Gastroesophageal sphincter (tissue), 4 donors: Measurements from ENCODE around the gene MAP3K20. TPM values are rescaled to one million over a fixed set of nuclear protein-coding genes. Genes with fewer than 3 reads are reported as not detected.
"Not testable (repeated sequence)": the region's sequence is repeated elsewhere in the genome, so short reads cannot be mapped to it uniquely, and the experiment has no call there.

Experiments
- ATAC-seq: fragments of 150-250 bp; one replicate; pipeline ENCODE4 v1.9.1; 2016; ENCODE audit warnings: mild to moderate bottlenecking, moderate library complexity
- H3K27ac ChIP-seq, 4 donors: fragments of 200-600 bp; sonication (generic) in 3 of 4; 1 replicate in 3 of 4; 2 replicates in 1 of 4; pipeline ENCODE4 v1.5.1; 2016 to 2019
- H3K27me3 ChIP-seq: fragments of 200-600 bp; sonication (generic); one replicate; pipeline ENCODE4 v1.5.1; 2019
- H3K36me3 ChIP-seq, 2 donors: fragments of 200-600 bp; sonication (generic); one replicate each; pipeline ENCODE4 v1.5.1; 2019; ENCODE audit warnings: control low read depth in 1 of 2
- H3K4me1 ChIP-seq, 3 donors: fragments of 200-600 bp; sonication (generic); 1 replicate in 2 of 3; 2 replicates in 1 of 3; pipeline ENCODE4 v1.5.1; 2016 to 2019; ENCODE audit warnings: control low read depth in 2 of 3
- H3K4me3 ChIP-seq, 2 donors: fragments of 200-600 bp; sonication (generic); one replicate each; pipeline ENCODE4 v1.5.1; 2019; ENCODE audit warnings: mild to moderate bottlenecking in 1 of 2, moderate library complexity in 1 of 2
- H3K9me3 ChIP-seq, 3 donors: fragments of 200-600 bp; sonication (generic); one replicate each; pipeline ENCODE4 v1.5.1; 2017 to 2019; ENCODE audit warnings: control low read depth in 2 of 3
- CTCF ChIP-seq, 4 experiments: fragments of 200-600 bp in 2 of 4; fragments of 450-650 bp in 2 of 4; sonication (generic) in 1 of 4; IDR thresholded peaks; one replicate each; pipeline ENCODE4 v1.5.1; 2017 to 2019; ENCODE audit warnings: antibody characterized with exemption in 4 of 4, mild to moderate bottlenecking in 2 of 4, moderate library complexity in 2 of 4
- EP300 ChIP-seq: sonication (generic); formaldehyde crosslinking; IDR thresholded peaks from one replicate; pipeline ENCODE4 v1.6.1; 2017; ENCODE audit warnings: antibody characterized with exemption, mild to moderate bottlenecking
- POLR2A ChIP-seq, 2 donors: fragments of 450-650 bp; IDR thresholded peaks; one replicate each; pipeline ENCODE4 v1.6.1; 2017; ENCODE audit warnings: antibody characterized with exemption in 2 of 2, mild to moderate bottlenecking in 2 of 2, moderate library complexity in 1 of 2
- POLR2AphosphoS5 ChIP-seq: sonication (generic); formaldehyde crosslinking; IDR thresholded peaks from one replicate; pipeline ENCODE4 v1.6.1; 2017; ENCODE audit warnings: antibody characterized with exemption
- WGBS, 2 donors: methylation state at CpG; one replicate each; pipeline ENCODE4 v1.1.5; 2018; ENCODE audit warnings: low coverage in 1 of 2; 5-methylcytosine and 5-hydroxymethylcytosine counted together
- total RNA-seq, 4 donors: library from RNA; depleted of rRNA; stranded (reverse); fragments of >200 nt; gene quantifications; one replicate each; pipeline ENCODE4 v1.1.0, GENCODE V29; 2016

Gene MAP3K20
- total RNA-seq, 4 donors from 2014 or later: 318 to 496 (median 327) TPM

GRCh38 chr2:173251225-173251624 lies 175.6 kb downstream of the MAP3K20 start:
- WGBS, 2 donors: 85% methylated on average over 2 of the region's 2 CpGs; no CpG with 5 or more reads in 1 of the 2 donors
- TF ChIP-seq CTCF (IDR thresholded peaks at IDR 0.05) (no peak), POLR2A (IDR thresholded peaks at IDR 0.05) (no peak), POLR2AphosphoS5 (no peak), EP300 (no peak)
- peaks cover 0 to 12% (median 0%) of the 10 kb centered on the region in 3 donors for H3K4me1 ChIP-seq
- no peak overlapping the region for H3K27ac ChIP-seq
- H3K36me3 ChIP-seq: peaks cover 0 to 19% of the 10 kb centered on the region in 2 donors
- H3K4me3 ChIP-seq: no peak overlapping the region
- no peaks in the 10 kb centered on the region for H3K27me3 ChIP-seq
- H3K9me3 ChIP-seq: no peaks in the 10 kb centered on the region
- ATAC-seq: no peak

- no peaks in the 10 kb centered on the region for H3K27me3 ChIP-seq
- H3K4me1 ChIP-seq: peaks cover 0 to 12% (median 0%) of the 10 kb centered on the region in 3 donors
- TF ChIP-seq EP300 (no peak), CTCF (IDR thresholded peaks at IDR 0.05) (no peak), POLR2AphosphoS5 (no peak), POLR2A (IDR thresholded peaks at IDR 0.05) (no peak)
- H3K36me3 ChIP-seq: peaks cover 0 to 19% of the 10 kb centered on the region in 2 donors
- 80 to 83% methylated on average over 2 to 5 of the region's 5 CpGs for WGBS, 2 donors
- peak overlapping the region in 1 of 4 donors; percentile 23 for H3K27ac ChIP-seq
- no peak overlapping the region for H3K4me3 ChIP-seq
- no peak for ATAC-seq
- no peaks in the 10 kb centered on the region for H3K9me3 ChIP-seq
These were observed 176.9 kb downstream of the MAP3K20 start for GRCh38 chr2:173252581-173252980.

- 100% methylated on average over 1 of the region's 1 CpG for WGBS, 2 donors
- H3K27me3 ChIP-seq: no peaks in the 10 kb centered on the region
- TF ChIP-seq POLR2A (IDR thresholded peaks at IDR 0.05): no peak
- no peak for TF ChIP-seq EP300
- TF ChIP-seq CTCF (IDR thresholded peaks at IDR 0.05): no peak
- no peak for ATAC-seq
- H3K4me3 ChIP-seq: no peak overlapping the region
- peaks cover 0 to 24% of the 10 kb centered on the region in 2 donors for H3K36me3 ChIP-seq
- no peak overlapping the region for H3K27ac ChIP-seq
- H3K4me1 ChIP-seq: peaks cover 0 to 12% (median 0%) of the 10 kb centered on the region in 3 donors
- H3K9me3 ChIP-seq: no peaks in the 10 kb centered on the region
These were observed 179.0 kb downstream of the MAP3K20 start for GRCh38 chr2:173254659-173255058.

- H3K27ac ChIP-seq: no peak overlapping the region
- no peak for ATAC-seq
- no peaks in the 10 kb centered on the region for H3K9me3 ChIP-seq
- H3K4me3 ChIP-seq: no peak overlapping the region
- WGBS, 2 donors: 91 to 98% methylated on average over 4 of the region's 4 CpGs
- H3K4me1 ChIP-seq: no peaks in the 10 kb centered on the region
- TF ChIP-seq EP300: no peak
- no peak for TF ChIP-seq POLR2A (IDR thresholded peaks at IDR 0.05)
- no peak for TF ChIP-seq CTCF (IDR thresholded peaks at IDR 0.05)
- no peak for TF ChIP-seq POLR2AphosphoS5
- no peaks in the 10 kb centered on the region for H3K27me3 ChIP-seq
- H3K36me3 ChIP-seq: peaks cover 0 to 58% of the 10 kb centered on the region in 2 donors
These were observed 183.1 kb downstream of the MAP3K20 start for GRCh38 chr2:173258701-173259100.

- not testable (repeated sequence) for H3K27me3 ChIP-seq
- WGBS, 2 donors: 91% methylated on average over 5 of the region's 5 CpGs; no CpG with 5 or more reads in 1 of the 2 donors
These were observed 186.7 kb downstream of the MAP3K20 start for GRCh38 chr2:173262356-173262755.

More at GRCh38 chr2:173262356-173262755, 186.7 kb downstream of the MAP3K20 start:
- ATAC-seq, H3K9me3 ChIP-seq, H3K4me3 ChIP-seq, H3K27ac ChIP-seq, H3K4me1 ChIP-seq: not testable (repeated sequence)
- peaks cover 0 to 82% of the 10 kb centered on the region in 2 donors for H3K36me3 ChIP-seq
